Endothelial cell of umbilical vein (primary cell): Measurements from ENCODE around the gene USP36. TPM values are rescaled to one million over a fixed set of nuclear protein-coding genes. Genes with fewer than 3 reads are reported as not detected.

Experiments
- BruUV-seq: library from RNA; stranded (reverse); fragments of 400-500 nt; replicated peaks from 2 replicates; lab custom pipeline; 2021; lab: Mats Ljungman, UMichigan
- CTCF ChIA-PET: fragments of 300-600, 350-600 bp; sonication (Branson Sonifier 250); formaldehyde crosslinking; loops from one replicate; lab custom pipeline; 2021; ENCODE audit warnings: antibody characterized with exemption, inconsistent platforms; lab: Charles Lee
- POLR2A ChIA-PET: fragments of 300-600, 350-600 bp; sonication (Branson Sonifier 250); formaldehyde crosslinking; loops from one replicate; lab custom pipeline; 2021; ENCODE audit warnings: antibody characterized with exemption, inconsistent platforms; lab: Charles Lee
- DNase-seq: peaks from one replicate; pipeline ENCODE4 v3.0.0-alpha.2; 2011; ENCODE audit warnings: low read depth, low spot score
- FAIRE-seq: peaks from 2 replicates; lab custom pipeline; 2011; peaks lifted over from hg19 to GRCh38; lab: Jason Lieb, UNC
- H2AFZ ChIP-seq: 2 replicates; pipeline ENCODE4 v1.6.0; 2012; ENCODE audit warnings: low read depth, low read length, control low read depth, inconsistent platforms
- H3K27ac ChIP-seq: 2 replicates; pipeline ENCODE4 v1.5.1; 2011; ENCODE audit warnings: low read depth, mild to moderate bottlenecking, control low read depth, low read length, moderate library complexity; ENCODE audit not compliant: insufficient read depth
- H3K27me3 ChIP-seq, 2 experiments: 2 replicates each; pipeline versions ENCODE4 v1.6.0 to v1.6.1; 2011; ENCODE audit warnings: low read length in 2 of 2, mixed read lengths in 1 of 2; ENCODE audit not compliant: control insufficient read depth in 2 of 2, insufficient read depth in 2 of 2
- H3K36me3 ChIP-seq, 2 experiments: 2 replicates in 1 of 2; 3 replicates in 1 of 2; pipeline ENCODE4 v1.5.1; 2011; ENCODE audit warnings: low read length in 2 of 2, mild to moderate bottlenecking in 1 of 2, moderate library complexity in 1 of 2; ENCODE audit not compliant: control insufficient read depth in 2 of 2, insufficient read depth in 2 of 2; ENCODE audit errors: extremely low read depth in 1 of 2
- H3K4me1 ChIP-seq: 3 replicates; pipeline ENCODE4 v1.5.1; 2011; ENCODE audit warnings: mild to moderate bottlenecking, low read length; ENCODE audit not compliant: control insufficient read depth, insufficient read depth; ENCODE audit errors: extremely low read depth
- H3K4me2 ChIP-seq: 2 replicates; pipeline ENCODE4 v1.6.1; 2011; ENCODE audit warnings: low read length, control low read depth, mixed read lengths; ENCODE audit not compliant: insufficient read depth
- H3K4me3 ChIP-seq, 3 experiments: fragments of 200-600 bp in 1 of 3; sonication (generic), shearing (Covaris generic) in 1 of 3; replicated peaks in 1 of 3; 2 replicates each; pipeline ENCODE4 v1.5.1; 2011 to 2016; ENCODE audit warnings: control low read depth in 3 of 3, low read length in 3 of 3, mild to moderate bottlenecking in 2 of 3, inconsistent platforms in 1 of 3, low read depth in 1 of 3, moderate library complexity in 1 of 3; ENCODE audit not compliant: insufficient read depth in 1 of 3
- H3K79me2 ChIP-seq: 2 replicates; pipeline ENCODE4 v1.6.0; 2012; ENCODE audit warnings: low read length, inconsistent platforms; ENCODE audit not compliant: control insufficient read depth, insufficient read depth
- H3K9ac ChIP-seq: replicated peaks from 2 replicates; pipeline ENCODE3; 2011; ENCODE audit warnings: low read length, control low read depth; ENCODE audit not compliant: insufficient read depth; ENCODE audit errors: extremely low read depth
- H3K9me1 ChIP-seq: replicated peaks from 3 replicates; pipeline ENCODE4 v1.6.0; 2011; ENCODE audit warnings: mild to moderate bottlenecking, low read length; ENCODE audit not compliant: control insufficient read depth, insufficient read depth; ENCODE audit errors: extremely low read depth
- H3K9me3 ChIP-seq: replicated peaks from 2 replicates; pipeline ENCODE4 v1.5.1; 2012; ENCODE audit warnings: low read length, inconsistent platforms; ENCODE audit not compliant: control insufficient read depth, insufficient read depth
- H4K20me1 ChIP-seq: replicated peaks from 2 replicates; pipeline ENCODE3; 2011; ENCODE audit warnings: mild to moderate bottlenecking, low read length; ENCODE audit not compliant: control insufficient read depth, insufficient read depth; ENCODE audit errors: extremely low read depth
- EZH2 ChIP-seq: IDR thresholded peaks from 2 replicates; pipeline ENCODE4 v1.6.1; 2012; ENCODE audit warnings: borderline replicate concordance, low read depth, mild to moderate bottlenecking, moderate library complexity, low read length, inconsistent platforms; ENCODE audit not compliant: severe bottlenecking
- FOS ChIP-seq: IDR thresholded peaks from 2 replicates; pipeline ENCODE4 v1.6.1; 2011; ENCODE audit warnings: mild to moderate bottlenecking, low read length, moderate library complexity, borderline replicate concordance; ENCODE audit not compliant: insufficient read depth
- GATA2 ChIP-seq: IDR thresholded peaks from 2 replicates; pipeline ENCODE4 v1.7.0; 2011; ENCODE audit warnings: low read depth, mild to moderate bottlenecking, moderate library complexity, mixed read lengths, low read length; ENCODE audit not compliant: insufficient read length, insufficient read depth
- JUN ChIP-seq: IDR thresholded peaks from 2 replicates; pipeline ENCODE4 v1.6.1; 2011; ENCODE audit warnings: borderline replicate concordance, low read depth; ENCODE audit not compliant: insufficient read length, insufficient read depth
- MYC ChIP-seq: IDR thresholded peaks from one replicate; pipeline ENCODE4 v1.6.1; 2011; ENCODE audit warnings: mild to moderate bottlenecking, low read depth, low read length
- POLR2A ChIP-seq: IDR thresholded peaks from 2 replicates; pipeline ENCODE4 v1.6.1; 2012; ENCODE audit warnings: low read depth, mild to moderate bottlenecking, control low read depth, low read length
- POLR2AphosphoS5 ChIP-seq: IDR thresholded peaks from 2 replicates; pipeline ENCODE4 v1.6.1; 2012; ENCODE audit warnings: low read depth, mild to moderate bottlenecking, control low read depth, low read length, moderate library complexity; ENCODE audit not compliant: insufficient read depth
- dilution Hi-C: fragments of 300-500 bp; cut with MboI; formaldehyde crosslinking; loops from one replicate; pipeline ENCODE4 v1.15.0; 2019; ENCODE audit warnings: low sequenced_read_pairs; ENCODE audit not compliant: extremely low pct_ligation_motif_present
- intact Hi-C: fragments of 100-400 bp; cut with micrococcal nuclease; formaldehyde crosslinking; loops from one replicate; pipeline ENCODE4 v1.10.0; 2022
- polyA plus RNA-seq, 4 experiments: library from polyadenylated mRNA; depleted of rRNA in 3 of 4; stranded (reverse) in 3 of 4; unstranded in 1 of 4; fragments of >200 nt; gene quantifications; 2 replicates each; pipeline versions ENCODE4 v1.2.1 to v1.2.3, GENCODE V29; 2011 to 2012; ENCODE audit warnings: missing spikeins in 1 of 4
- total RNA-seq: library from RNA; stranded (reverse); gene quantifications from 2 replicates; pipeline ENCODE4 v1.2.3, GENCODE V29; 2021
- TF ChIP-seq, protein P1 (sequence below): IDR thresholded peaks from 2 replicates; pipeline ENCODE4 v1.6.1; 2011; ENCODE audit not compliant: insufficient read depth, insufficient read length
- TF ChIP-seq, protein P2 (sequence below), 2 donors: IDR thresholded peaks; 1 replicate in 1 of 2; 2 replicates in 1 of 2; pipeline ENCODE4 v1.5.1; 2011; ENCODE audit warnings: low read length in 2 of 2, mild to moderate bottlenecking in 2 of 2, moderate library complexity in 2 of 2, control low read depth in 1 of 2, inconsistent platforms in 1 of 2, low read depth in 1 of 2; ENCODE audit not compliant: insufficient read depth in 1 of 2; ENCODE audit errors: extremely low read depth in 1 of 2

The USP36 gene
- total and polyA plus RNA-seq, 2 donors (not counting 3 experiments of a cell fraction or from before 2014, with no cell fraction given), result 29.8 to 46.6 TPM

DNA sequence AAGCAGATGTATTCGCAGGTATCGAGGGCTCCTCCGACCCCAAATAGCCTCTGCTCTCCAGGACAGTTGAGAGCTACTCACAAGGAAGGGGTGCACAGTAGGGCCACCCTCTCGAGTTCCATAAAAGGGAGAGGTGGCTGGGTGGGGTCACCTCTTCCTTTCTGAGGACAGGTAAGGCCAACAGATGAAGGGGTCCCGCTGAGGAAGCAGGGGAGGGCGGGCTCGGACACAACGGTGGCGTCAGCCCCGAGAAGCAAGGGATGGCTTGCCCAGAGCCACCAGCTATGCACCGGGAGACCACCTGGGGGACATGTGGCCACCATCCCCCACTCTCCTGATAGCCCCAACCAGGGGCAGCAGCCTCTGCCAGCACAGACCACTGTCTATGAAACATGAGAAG lies 43.4 kb downstream of the USP36 start:
- Histone ChIP-seq H3K9ac (no peak overlapping the region), H3K36me3 (peaks cover 9 to 37% of the 10 kb centered on the region in 2 experiments), H2AFZ (no peak overlapping the region), H3K4me1 (no peaks in the 10 kb centered on the region), H3K79me2 (no peaks in the 10 kb centered on the region), H3K9me1 (no peaks in the 10 kb centered on the region), H3K4me3 (no peak overlapping the region), H3K4me2 (no peak overlapping the region), H3K27ac (no peak overlapping the region), H3K27me3 (no peaks in the 10 kb centered on the region), H3K9me3 (no peaks in the 10 kb centered on the region), H4K20me1 (no peaks in the 10 kb centered on the region)
- dilution Hi-C loops (no loop called here), intact Hi-C loops (no loop called here)
- BruUV-seq, result no TSS peak
- FAIRE-seq, result no peak
- POLR2A ChIA-PET, result no interaction called here
- no peak for TF ChIP-seq FOS
- TF ChIP-seq GATA2, result no peak
- TF ChIP-seq JUN, result no peak
- no peak for TF ChIP-seq EZH2
- TF ChIP-seq, protein P1, sequence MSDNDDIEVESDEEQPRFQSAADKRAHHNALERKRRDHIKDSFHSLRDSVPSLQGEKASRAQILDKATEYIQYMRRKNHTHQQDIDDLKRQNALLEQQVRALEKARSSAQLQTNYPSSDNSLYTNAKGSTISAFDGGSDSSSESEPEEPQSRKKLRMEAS, result no peak
- no peak for TF ChIP-seq POLR2AphosphoS5
- TF ChIP-seq, protein P2, sequence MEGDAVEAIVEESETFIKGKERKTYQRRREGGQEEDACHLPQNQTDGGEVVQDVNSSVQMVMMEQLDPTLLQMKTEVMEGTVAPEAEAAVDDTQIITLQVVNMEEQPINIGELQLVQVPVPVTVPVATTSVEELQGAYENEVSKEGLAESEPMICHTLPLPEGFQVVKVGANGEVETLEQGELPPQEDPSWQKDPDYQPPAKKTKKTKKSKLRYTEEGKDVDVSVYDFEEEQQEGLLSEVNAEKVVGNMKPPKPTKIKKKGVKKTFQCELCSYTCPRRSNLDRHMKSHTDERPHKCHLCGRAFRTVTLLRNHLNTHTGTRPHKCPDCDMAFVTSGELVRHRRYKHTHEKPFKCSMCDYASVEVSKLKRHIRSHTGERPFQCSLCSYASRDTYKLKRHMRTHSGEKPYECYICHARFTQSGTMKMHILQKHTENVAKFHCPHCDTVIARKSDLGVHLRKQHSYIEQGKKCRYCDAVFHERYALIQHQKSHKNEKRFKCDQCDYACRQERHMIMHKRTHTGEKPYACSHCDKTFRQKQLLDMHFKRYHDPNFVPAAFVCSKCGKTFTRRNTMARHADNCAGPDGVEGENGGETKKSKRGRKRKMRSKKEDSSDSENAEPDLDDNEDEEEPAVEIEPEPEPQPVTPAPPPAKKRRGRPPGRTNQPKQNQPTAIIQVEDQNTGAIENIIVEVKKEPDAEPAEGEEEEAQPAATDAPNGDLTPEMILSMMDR (IDR thresholded peaks at IDR 0.05; ENCODE audit: extremely low read depth in 1 of 2, insufficient read depth in 1 of 2, low read depth in 1 of 2, low read length in 2 of 2), result no peak
- no peak for TF ChIP-seq MYC
- TF ChIP-seq POLR2A, result no peak
- CTCF ChIA-PET, result interaction anchor here (2.0 kb wide), 1 partner anchor 300 kb away, joined by 11 read pairs; no protein-coding TSS in a partner anchor
- DNase-seq, result no peak
